A549 (cell line): ENCODE results near the gene COL8A1.

ENCODE experiments used
- ATOH8 ChIP-seq: fragments of 250-450 bp; sonication (Bioruptor Pico); IDR thresholded peaks from 2 replicates; pipeline ENCODE4 v1.5.0; 2020; ENCODE audit warnings: low read depth, mild to moderate bottlenecking, moderate library complexity
- CHD2 ChIP-seq: fragments of 150-350 bp; IDR thresholded peaks from 2 replicates; pipeline ENCODE4 v1.6.1; 2014; ENCODE audit warnings: low read length; ENCODE audit not compliant: partially characterized antibody
- CTCF ChIP-seq: fragments of >200 bp; sonication (Bioruptor Twin); formaldehyde crosslinking; IDR thresholded peaks from 3 replicates; pipeline ENCODE4 v1.5.1; 2016
- HDAC2 ChIP-seq: fragments of 200-600 bp; sonication (generic); IDR thresholded peaks from 2 replicates; pipeline ENCODE4 v1.6.1; 2016
- HMGXB4 ChIP-seq: fragments of 250-450 bp; sonication (Bioruptor Pico); IDR thresholded peaks from 2 replicates; pipeline ENCODE4 v1.5.0; 2021; ENCODE audit warnings: mild to moderate bottlenecking, moderate library complexity, borderline replicate concordance
- HOXB13 ChIP-seq: fragments of 250-450 bp; sonication (Bioruptor Pico); IDR thresholded peaks from 2 replicates; pipeline ENCODE4 v1.5.0; 2020; ENCODE audit warnings: low read depth, mild to moderate bottlenecking, moderate library complexity
- MAX ChIP-seq: IDR thresholded peaks from 2 replicates; pipeline ENCODE4 v1.6.1; 2012
- NPAS2 ChIP-seq: fragments of 250-450 bp; sonication (Bioruptor Pico); IDR thresholded peaks from 2 replicates; pipeline ENCODE4 v1.8.0; 2022; ENCODE audit warnings: mild to moderate bottlenecking, moderate library complexity, borderline replicate concordance
- RAD21 ChIP-seq, 2 experiments: fragments of >200 bp in 1 of 2; sonication (Bioruptor Twin) in 1 of 2; formaldehyde crosslinking in 1 of 2; IDR thresholded peaks in 1 of 2; conservative IDR thresholded peaks in 1 of 2; 2 replicates in 1 of 2; 3 replicates in 1 of 2; pipeline ENCODE4 v1.6.1; 2012 to 2018; ENCODE audit warnings: inconsistent platforms in 1 of 2
- RCOR1 ChIP-seq: fragments of 150-350 bp; IDR thresholded peaks from 2 replicates; pipeline ENCODE4 v1.6.1; 2014; ENCODE audit warnings: antibody characterized with exemption, low read length, low read depth
- REST ChIP-seq: fragments of 200-600 bp; sonication (generic); IDR thresholded peaks from 2 replicates; pipeline ENCODE4 v1.6.1; 2016; ENCODE audit warnings: antibody characterized with exemption, mild to moderate bottlenecking, moderate library complexity
- TP53 ChIP-seq: fragments of 250-450 bp; sonication (Bioruptor Pico); IDR thresholded peaks from 2 replicates; pipeline ENCODE4 v1.5.0; 2021; ENCODE audit warnings: mild to moderate bottlenecking, moderate library complexity
- USF2 ChIP-seq: fragments of 450-650 bp; IDR thresholded peaks from 2 replicates; pipeline ENCODE4 v1.6.1; 2014; ENCODE audit warnings: antibody characterized with exemption
- ZSCAN20 ChIP-seq: fragments of 250-450 bp; sonication (Bioruptor Pico); IDR thresholded peaks from 2 replicates; pipeline ENCODE4 v1.8.0; 2022; ENCODE audit warnings: mild to moderate bottlenecking, moderate library complexity

- TF ChIP-seq MAX, result no peak
- no peak for TF ChIP-seq HOXB13
- no peak for TF ChIP-seq NPAS2 (CRISPR knock-in tag)
- TF ChIP-seq HDAC2, result no peak
- TF ChIP-seq RCOR1, result no peak
- no peak for TF ChIP-seq REST
- TF ChIP-seq RAD21 (conservative IDR thresholded peaks at IDR 0.05 in 1 of 2, IDR thresholded peaks at IDR 0.05 in 1 of 2), result no peak
- TF ChIP-seq ATOH8 (CRISPR knock-in tag), result no peak
- no peak for TF ChIP-seq ZSCAN20
- TF ChIP-seq CTCF, result no peak
- no peak for TF ChIP-seq CHD2
- TF ChIP-seq TP53, result no peak
- no peak for TF ChIP-seq USF2
- TF ChIP-seq HMGXB4, result no peak
Measured at GRCh38 chr3:99641480-99641879, 3.1 kb downstream of the COL8A1 start.
